HEK293 (cell line): ENCODE measurements around the gene LOXL1.

Experiments
- CTCF ChIA-PET: fragments of 350-600 bp; formaldehyde crosslinking; extraction: SDS; loops from one replicate; lab custom pipeline; 2021; ENCODE audit warnings: antibody characterized with exemption; lab: Yijun Ruan, JAX
- POLR2A ChIA-PET: fragments of 300-600 bp; formaldehyde crosslinking; extraction: SDS; loops from one replicate; lab custom pipeline; 2020; ENCODE audit warnings: antibody characterized with exemption, inconsistent platforms; lab: Yijun Ruan, JAX
- H3K27ac ChIP-seq: fragments of 200-500 bp; sonication (Bioruptor generic); 2 replicates; pipeline ENCODE4 v1.5.1; 2014; ENCODE audit warnings: low read depth, low read length, control low read depth, inconsistent platforms; ENCODE audit errors: extremely low read depth
- H3K36me3 ChIP-seq, 2 experiments: fragments of 200-500 bp in 1 of 2; sonication (Bioruptor generic) in 1 of 2; 1 replicate in 1 of 2; 2 replicates in 1 of 2; pipeline ENCODE4 v1.5.1; 2014 to 2017; ENCODE audit warnings: inconsistent platforms in 2 of 2, low read length in 2 of 2; ENCODE audit not compliant: control insufficient read depth in 2 of 2, insufficient read depth in 1 of 2
- H3K4me1 ChIP-seq: fragments of 200-500 bp; sonication (Bioruptor generic); 2 replicates; pipeline ENCODE4 v1.5.1; 2014; ENCODE audit warnings: mild to moderate bottlenecking, low read length, inconsistent platforms; ENCODE audit not compliant: control insufficient read depth, insufficient read depth
- H3K4me3 ChIP-seq: 2 replicates; pipeline ENCODE4 v1.5.1; 2011; ENCODE audit warnings: low read depth, mild to moderate bottlenecking, control low read depth, low read length, moderate library complexity
- H3K9me3 ChIP-seq: fragments of 200-500 bp; sonication (Bioruptor generic); 2 replicates; pipeline ENCODE4 v1.5.1; 2014; ENCODE audit warnings: low read depth, low read length, inconsistent platforms; ENCODE audit not compliant: control insufficient read depth, insufficient read depth
- GLIS1 ChIP-seq: fragments of 450-650 bp; formaldehyde crosslinking; IDR thresholded peaks from 2 replicates; pipeline ENCODE4 v1.5.1; 2016; ENCODE audit warnings: missing biosample characterization, missing genetic modification characterization
- PATZ1 ChIP-seq: fragments of 450-650 bp; formaldehyde crosslinking; IDR thresholded peaks from 2 replicates; pipeline ENCODE4 v1.5.1; 2016; ENCODE audit warnings: missing biosample characterization, missing genetic modification characterization
- PRDM10 ChIP-seq: fragments of 450-650 bp; formaldehyde crosslinking; IDR thresholded peaks from 2 replicates; pipeline ENCODE4 v1.5.1; 2016; ENCODE audit warnings: missing biosample characterization, missing genetic modification characterization
- SP3 ChIP-seq: fragments of 450-650 bp; formaldehyde crosslinking; IDR thresholded peaks from 2 replicates; pipeline ENCODE4 v1.5.1; 2016; ENCODE audit warnings: missing biosample characterization, missing genetic modification characterization
- TCF7L2 ChIP-seq: IDR thresholded peaks from 2 replicates; pipeline ENCODE4 v1.6.1; 2011; ENCODE audit warnings: low read depth, mild to moderate bottlenecking, inconsistent platforms, low read length, moderate library complexity, borderline replicate concordance
- ZBTB48 ChIP-seq: fragments of 450-650 bp; formaldehyde crosslinking; IDR thresholded peaks from 2 replicates; pipeline ENCODE4 v1.5.1; 2016; ENCODE audit warnings: missing biosample characterization, missing genetic modification characterization
- ZIC2 ChIP-seq: fragments of 450-650 bp; formaldehyde crosslinking; IDR thresholded peaks from 2 replicates; pipeline ENCODE4 v1.5.1; 2016; ENCODE audit warnings: missing biosample characterization, missing genetic modification characterization
- ZNF335 ChIP-seq: fragments of 450-650 bp; formaldehyde crosslinking; conservative IDR thresholded peaks from 2 replicates; pipeline ENCODE4 v1.5.1; 2016; ENCODE audit warnings: missing biosample characterization, missing genetic modification characterization
- ZNF362 ChIP-seq: fragments of 450-650 bp; formaldehyde crosslinking; IDR thresholded peaks from 2 replicates; pipeline ENCODE4 v1.5.1; 2016; ENCODE audit warnings: missing biosample characterization, missing genetic modification characterization
- ZNF394 ChIP-seq: fragments of 450-650 bp; formaldehyde crosslinking; IDR thresholded peaks from 2 replicates; pipeline ENCODE4 v1.5.1; 2016; ENCODE audit warnings: missing biosample characterization, missing genetic modification characterization, mild to moderate bottlenecking, moderate library complexity, borderline replicate concordance
- ZNF398 ChIP-seq: fragments of 450-650 bp; formaldehyde crosslinking; IDR thresholded peaks from 2 replicates; pipeline ENCODE4 v1.5.1; 2017; ENCODE audit warnings: missing biosample characterization, missing genetic modification characterization
- ZNF423 ChIP-seq: fragments of 450-650 bp; formaldehyde crosslinking; IDR thresholded peaks from 2 replicates; pipeline ENCODE4 v1.5.1; 2016; ENCODE audit warnings: missing biosample characterization, missing genetic modification characterization
- ZNF558 ChIP-seq: fragments of 450-650 bp; formaldehyde crosslinking; IDR thresholded peaks from 2 replicates; pipeline ENCODE4 v1.5.1; 2016; ENCODE audit warnings: missing biosample characterization, missing genetic modification characterization
- ZNF777 ChIP-seq: fragments of 450-650 bp; formaldehyde crosslinking; IDR thresholded peaks from 2 replicates; pipeline ENCODE4 v1.5.1; 2017; ENCODE audit warnings: missing biosample characterization, missing genetic modification characterization, borderline replicate concordance
- TF ChIP-seq, protein P1 (sequence below): fragments of 450-650 bp; formaldehyde crosslinking; IDR thresholded peaks from 2 replicates; pipeline ENCODE4 v1.5.1; 2016; ENCODE audit warnings: missing biosample characterization, missing genetic modification characterization, borderline replicate concordance

LOXL1 gene

GRCh38 chr15:73923488-73924164, 2.6 kb upstream of the LOXL1 start (continued):
- TF ChIP-seq SP3 (tag by site-specific recombination) (no peak), PATZ1 (tag by site-specific recombination) (peak; percentile 66; the same call in 1 of the 2 replicates), ZNF558 (tag by site-specific recombination) (no peak)

- ChIA-PET CTCF (interaction anchor here (0.6 to 3.2 kb wide), 9 partner anchors 10 to 55 kb away, joined by 3 to 13 read pairs (median 5); no protein-coding TSS in a partner anchor), POLR2A (no interaction called here)
- no peak overlapping the region for H3K4me3 ChIP-seq
- peaks cover 0 to 4% of the 10 kb centered on the region in 2 experiments; a peak in 1 of 3 replicates for H3K36me3 ChIP-seq
- peak overlapping the region; percentile 25; the same call in 1 of the 2 replicates for H3K27ac ChIP-seq
- H3K9me3 ChIP-seq, result no peaks in the 10 kb centered on the region
- H3K4me1 ChIP-seq, result peaks cover 29% of the 10 kb centered on the region
- TF ChIP-seq ZNF777 (tag by site-specific recombination), result no peak
- TF ChIP-seq, protein P1, sequence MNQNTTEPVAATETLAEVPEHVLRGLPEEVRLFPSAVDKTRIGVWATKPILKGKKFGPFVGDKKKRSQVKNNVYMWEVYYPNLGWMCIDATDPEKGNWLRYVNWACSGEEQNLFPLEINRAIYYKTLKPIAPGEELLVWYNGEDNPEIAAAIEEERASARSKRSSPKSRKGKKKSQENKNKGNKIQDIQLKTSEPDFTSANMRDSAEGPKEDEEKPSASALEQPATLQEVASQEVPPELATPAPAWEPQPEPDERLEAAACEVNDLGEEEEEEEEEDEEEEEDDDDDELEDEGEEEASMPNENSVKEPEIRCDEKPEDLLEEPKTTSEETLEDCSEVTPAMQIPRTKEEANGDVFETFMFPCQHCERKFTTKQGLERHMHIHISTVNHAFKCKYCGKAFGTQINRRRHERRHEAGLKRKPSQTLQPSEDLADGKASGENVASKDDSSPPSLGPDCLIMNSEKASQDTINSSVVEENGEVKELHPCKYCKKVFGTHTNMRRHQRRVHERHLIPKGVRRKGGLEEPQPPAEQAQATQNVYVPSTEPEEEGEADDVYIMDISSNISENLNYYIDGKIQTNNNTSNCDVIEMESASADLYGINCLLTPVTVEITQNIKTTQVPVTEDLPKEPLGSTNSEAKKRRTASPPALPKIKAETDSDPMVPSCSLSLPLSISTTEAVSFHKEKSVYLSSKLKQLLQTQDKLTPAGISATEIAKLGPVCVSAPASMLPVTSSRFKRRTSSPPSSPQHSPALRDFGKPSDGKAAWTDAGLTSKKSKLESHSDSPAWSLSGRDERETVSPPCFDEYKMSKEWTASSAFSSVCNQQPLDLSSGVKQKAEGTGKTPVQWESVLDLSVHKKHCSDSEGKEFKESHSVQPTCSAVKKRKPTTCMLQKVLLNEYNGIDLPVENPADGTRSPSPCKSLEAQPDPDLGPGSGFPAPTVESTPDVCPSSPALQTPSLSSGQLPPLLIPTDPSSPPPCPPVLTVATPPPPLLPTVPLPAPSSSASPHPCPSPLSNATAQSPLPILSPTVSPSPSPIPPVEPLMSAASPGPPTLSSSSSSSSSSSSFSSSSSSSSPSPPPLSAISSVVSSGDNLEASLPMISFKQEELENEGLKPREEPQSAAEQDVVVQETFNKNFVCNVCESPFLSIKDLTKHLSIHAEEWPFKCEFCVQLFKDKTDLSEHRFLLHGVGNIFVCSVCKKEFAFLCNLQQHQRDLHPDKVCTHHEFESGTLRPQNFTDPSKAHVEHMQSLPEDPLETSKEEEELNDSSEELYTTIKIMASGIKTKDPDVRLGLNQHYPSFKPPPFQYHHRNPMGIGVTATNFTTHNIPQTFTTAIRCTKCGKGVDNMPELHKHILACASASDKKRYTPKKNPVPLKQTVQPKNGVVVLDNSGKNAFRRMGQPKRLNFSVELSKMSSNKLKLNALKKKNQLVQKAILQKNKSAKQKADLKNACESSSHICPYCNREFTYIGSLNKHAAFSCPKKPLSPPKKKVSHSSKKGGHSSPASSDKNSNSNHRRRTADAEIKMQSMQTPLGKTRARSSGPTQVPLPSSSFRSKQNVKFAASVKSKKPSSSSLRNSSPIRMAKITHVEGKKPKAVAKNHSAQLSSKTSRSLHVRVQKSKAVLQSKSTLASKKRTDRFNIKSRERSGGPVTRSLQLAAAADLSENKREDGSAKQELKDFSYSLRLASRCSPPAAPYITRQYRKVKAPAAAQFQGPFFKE (tag by site-specific recombination), result no peak
- peak; percentile 58 for TF ChIP-seq ZNF335
- peak; percentile 98 for TF ChIP-seq ZIC2 (tag by site-specific recombination)
- 0 out of 2 replicates have a peak, but pooled peaks have one; percentile 59 for TF ChIP-seq ZNF362 (tag by site-specific recombination)
- peak; percentile 97 for TF ChIP-seq ZNF423 (tag by site-specific recombination)
- no peak for TF ChIP-seq TCF7L2
- no peak for TF ChIP-seq ZNF394 (tag by site-specific recombination)
- TF ChIP-seq PATZ1 (tag by site-specific recombination), result peak; percentile 68
- TF ChIP-seq ZBTB48, result peak; percentile 90
- TF ChIP-seq GLIS1 (tag by site-specific recombination), result peak; percentile 97
- peak; percentile 89 for TF ChIP-seq ZNF398 (tag by site-specific recombination)
- TF ChIP-seq PRDM10 (tag by site-specific recombination), result peak; percentile 66
Observed at GRCh38 chr15:73924171-73924921, 1.9 kb upstream of the LOXL1 start.
